Heart left ventricle (tissue), 13 donors: ENCODE data around the gene ARMC2.

Source experiments
- CTCF ChIP-seq, 12 donors: fragments of 200-600 bp; sonication (generic) in 4 of 12; IDR thresholded peaks; one replicate each; pipeline versions ENCODE4 v1.5.0 to v1.8.0; 2018 to 2022; ENCODE audit warnings: antibody characterized with exemption in 12 of 12, mild to moderate bottlenecking in 5 of 12
- POLR2A ChIP-seq, 2 donors: fragments of 450-650 bp; IDR thresholded peaks; one replicate each; pipeline ENCODE4 v1.6.1; 2017; ENCODE audit warnings: antibody characterized with exemption in 2 of 2, mild to moderate bottlenecking in 2 of 2, moderate library complexity in 2 of 2
- donor health status: ischemic (EF 13 %, LVEDD 7.1; RV severe dilation, severe dysfunction).
- donor health status: DM: no; HTN: yes; CAD: no.
- donor health status: DM: no; HTN: no; CAD: no.
- donor health status: ischemic (EF 25% LVEDD 6.9; RV normal size, moderate dysfunction).
- donor health status: ischemic (EF 25% LVEDD 5.7; RV mildly dilated, moderate dysfunction).
- donor health status: ischemic (EF 35%, LVEDD 5.7; RV mildly dilated, moderate dysfunction).
- donor health status: nonischemic (EF 11% LVEDD 7.7; RV severe dilation, severe dysfunction).
- donor health status: DM: yes; HTN: yes; CAD: no.
- donor health status: PGD.
- donor health status: ischemic (EF 29% LVEDD 5.4; RV normal size, mild dysfunction).
- donor health status: nonischemic (EF 23%, LVEDD 6.1; RV moderate dilation, normal function).

GRCh38 chr6:108840919-108841318 is 7.3 kb upstream of the ARMC2 start:
- no peak for TF ChIP-seq CTCF (IDR thresholded peaks at IDR 0.05)
- no peak for TF ChIP-seq POLR2A (IDR thresholded peaks at IDR 0.05)
